WTC11 (cell line): Measurements from ENCODE around the gene LACTBL1. TPM values are rescaled to one million over a fixed set of nuclear protein-coding genes. Genes with fewer than 3 reads are reported as not detected.

ENCODE experiments used
- ATAC-seq: fragments of 200-7000 bp; cut with Tn5 transposase; 2 replicates; pipeline ENCODE4 v1.10.0; 2021; ENCODE audit warnings: mild to moderate bottlenecking, moderate library complexity
- CTCF ChIA-PET: fragments of 300-600 bp; sonication (Branson Sonifier 250); formaldehyde crosslinking; loops from one replicate; lab custom pipeline; 2021; ENCODE audit warnings: antibody characterized with exemption; lab: Charles Lee
- POLR2A ChIA-PET: fragments of 350-600 bp; sonication (Branson Sonifier 250); formaldehyde crosslinking; loops from one replicate; lab custom pipeline; 2021; ENCODE audit warnings: antibody characterized with exemption; lab: Charles Lee
- DNase-seq: peaks from one replicate; pipeline ENCODE4 v3.0.0; 2021; ENCODE audit warnings: low spot score
- H3K27ac Mint-ChIP-seq: 2 replicates; pipeline ENCODE4 v1.8.0; 2021; ENCODE audit warnings: mixed read lengths
- H3K27me3 Mint-ChIP-seq: 2 replicates; pipeline ENCODE4 v1.8.0; 2021; ENCODE audit warnings: low read depth, mild to moderate bottlenecking, moderate library complexity, mixed read lengths
- H3K36me3 Mint-ChIP-seq: 2 replicates; pipeline ENCODE4 v1.8.0; 2021; ENCODE audit warnings: mixed read lengths
- H3K4me1 Mint-ChIP-seq: 2 replicates; pipeline ENCODE4 v1.8.0; 2022; ENCODE audit warnings: mixed read lengths
- H3K4me3 Mint-ChIP-seq: 2 replicates; pipeline ENCODE4 v1.8.0; 2021; ENCODE audit warnings: mild to moderate bottlenecking, moderate library complexity, mixed read lengths
- H3K9me3 Mint-ChIP-seq: 2 replicates; pipeline ENCODE4 v1.8.0; 2021; ENCODE audit warnings: mixed read lengths
- ARID4B ChIP-seq: sonication (generic); formaldehyde crosslinking; IDR thresholded peaks from 2 replicates; pipeline ENCODE4 v1.8.0; 2023; ENCODE audit warnings: missing genetic modification reagents, mild to moderate bottlenecking, borderline replicate concordance
- CBFB ChIP-seq: sonication (generic); formaldehyde crosslinking; IDR thresholded peaks from 2 replicates; pipeline ENCODE4 v1.8.1; 2022; ENCODE audit warnings: mild to moderate bottlenecking, low read depth, missing genetic modification reagents
- CDX4 ChIP-seq: fragments of 250-450 bp; sonication (Bioruptor Pico); IDR thresholded peaks from 2 replicates; pipeline ENCODE4 v1.9.0; 2021; ENCODE audit warnings: moderate library complexity, mild to moderate bottlenecking, inconsistent platforms, borderline replicate concordance
- CREB1 ChIP-seq: sonication (generic); formaldehyde crosslinking; IDR thresholded peaks from 2 replicates; pipeline ENCODE4 v1.8.0; 2023; ENCODE audit warnings: mild to moderate bottlenecking, missing genetic modification reagents
- E2F1 ChIP-seq: sonication (generic); formaldehyde crosslinking; IDR thresholded peaks from 2 replicates; pipeline ENCODE4 v1.8.0; 2022; ENCODE audit warnings: mild to moderate bottlenecking, missing genetic modification reagents
- ESRRA ChIP-seq: sonication (generic); formaldehyde crosslinking; IDR thresholded peaks from 2 replicates; pipeline ENCODE4 v1.8.1; 2022; ENCODE audit warnings: mild to moderate bottlenecking, missing genetic modification reagents, borderline replicate concordance
- JAZF1 ChIP-seq: fragments of 250-450 bp; sonication (Bioruptor Pico); IDR thresholded peaks from 2 replicates; pipeline ENCODE4 v1.9.0; 2021; ENCODE audit warnings: moderate library complexity, mild to moderate bottlenecking, inconsistent platforms
- KAT7 ChIP-seq: sonication (generic); formaldehyde crosslinking; IDR thresholded peaks from 2 replicates; pipeline ENCODE4 v1.8.1; 2023; ENCODE audit warnings: missing genetic modification reagents, mild to moderate bottlenecking, borderline replicate concordance
- MAX ChIP-seq: sonication (generic); formaldehyde crosslinking; IDR thresholded peaks from 2 replicates; pipeline ENCODE4 v1.8.0; 2022; ENCODE audit warnings: mild to moderate bottlenecking, missing genetic modification reagents
- MXD4 ChIP-seq: fragments of 250-450 bp; sonication (Bioruptor Pico); IDR thresholded peaks from 2 replicates; pipeline ENCODE4 v1.8.0; 2021; ENCODE audit warnings: mild to moderate bottlenecking, moderate library complexity, borderline replicate concordance
- MYBL2 ChIP-seq: sonication (generic); formaldehyde crosslinking; IDR thresholded peaks from 2 replicates; pipeline ENCODE4 v1.8.1; 2023; ENCODE audit warnings: mild to moderate bottlenecking, moderate library complexity, missing genetic modification reagents
- NFATC4 ChIP-seq: fragments of 250-450 bp; sonication (Bioruptor Pico); IDR thresholded peaks from 2 replicates; pipeline ENCODE4 v1.9.0; 2021; ENCODE audit warnings: mild to moderate bottlenecking
- NFYB ChIP-seq: sonication (generic); formaldehyde crosslinking; conservative IDR thresholded peaks from 2 replicates; pipeline ENCODE4 v1.8.0; 2022; ENCODE audit warnings: low read depth, missing genetic modification reagents
- NR1H2 ChIP-seq: sonication (generic); formaldehyde crosslinking; IDR thresholded peaks from 2 replicates; pipeline ENCODE4 v1.9.0; 2021; ENCODE audit warnings: mild to moderate bottlenecking, moderate library complexity, missing genetic modification reagents
- STAT6 ChIP-seq: sonication (generic); formaldehyde crosslinking; conservative IDR thresholded peaks from 2 replicates; pipeline ENCODE4 v1.8.1; 2023; ENCODE audit warnings: mild to moderate bottlenecking, low read depth, missing genetic modification reagents, moderate library complexity
- ZMAT4 ChIP-seq: fragments of 250-450 bp; sonication (Bioruptor Pico); IDR thresholded peaks from 2 replicates; pipeline ENCODE4 v1.9.0; 2021; ENCODE audit warnings: mild to moderate bottlenecking
- ZNF219 ChIP-seq: sonication (generic); formaldehyde crosslinking; IDR thresholded peaks from 2 replicates; pipeline ENCODE4 v1.8.0; 2023; ENCODE audit warnings: missing genetic modification reagents, mild to moderate bottlenecking, borderline replicate concordance
- ZNF232 ChIP-seq: sonication (generic); formaldehyde crosslinking; IDR thresholded peaks from 2 replicates; pipeline ENCODE4 v1.8.0; 2022; ENCODE audit warnings: mild to moderate bottlenecking, missing genetic modification reagents
- ZNF281 ChIP-seq: sonication (generic); formaldehyde crosslinking; IDR thresholded peaks from 2 replicates; pipeline ENCODE4 v1.8.0; 2023; ENCODE audit warnings: mild to moderate bottlenecking, missing genetic modification reagents
- ZNF425 ChIP-seq: fragments of 250-450 bp; sonication (Bioruptor Pico); conservative IDR thresholded peaks from 2 replicates; pipeline ENCODE4 v1.9.0; 2021; ENCODE audit warnings: mild to moderate bottlenecking
- ZNF512 ChIP-seq: sonication (generic); formaldehyde crosslinking; IDR thresholded peaks from 2 replicates; pipeline ENCODE4 v1.8.1; 2022; ENCODE audit warnings: missing genetic modification reagents, borderline replicate concordance
- total RNA-seq: library from RNA; stranded (reverse); gene quantifications from 3 replicates; pipeline ENCODE4 v1.2.3, GENCODE V29; 2021

Gene LACTBL1
- total RNA-seq, 1 experiment from 2014 or later, result not detected

GRCh38 chr1:22952694-22953056 lies 20.0 kb downstream of the LACTBL1 start (continued):
- no peak for TF ChIP-seq ARID4B (CRISPR knock-in tag)
- TF ChIP-seq ZNF425 (CRISPR knock-in tag), result no peak
- no peak for TF ChIP-seq MAX (CRISPR knock-in tag)
- no peak for TF ChIP-seq ZNF512 (CRISPR knock-in tag)
- no peak for TF ChIP-seq MXD4
- TF ChIP-seq E2F1 (CRISPR knock-in tag), result no peak
- TF ChIP-seq MYBL2, result no peak

- Mint-ChIP-seq H3K36me3 (no peaks in the 10 kb centered on the region), H3K9me3 (peaks cover under 1% of the 10 kb centered on the region; the same call in 1 of the 2 replicates), H3K27me3 (peaks cover 50% of the 10 kb centered on the region), H3K27ac (no peak overlapping the region), H3K4me3 (no peak overlapping the region), H3K4me1 (no peaks in the 10 kb centered on the region)
- POLR2A ChIA-PET, result no interaction called here
- DNase-seq (no peak), ATAC-seq (no peak)
- CTCF ChIA-PET, result no interaction called here
- no peak for TF ChIP-seq CREB1
- no peak for TF ChIP-seq ZNF232
- no peak for TF ChIP-seq NFYB (CRISPR knock-in tag)
- TF ChIP-seq ZNF281 (CRISPR knock-in tag), result no peak
- TF ChIP-seq CDX4 (CRISPR knock-in tag), result no peak
- no peak for TF ChIP-seq JAZF1 (CRISPR knock-in tag)
- TF ChIP-seq ZNF219 (CRISPR knock-in tag), result no peak
- TF ChIP-seq NFATC4 (CRISPR knock-in tag), result no peak
- TF ChIP-seq CBFB, result no peak
- no peak for TF ChIP-seq NR1H2 (CRISPR knock-in tag)
- no peak for TF ChIP-seq ESRRA (CRISPR knock-in tag)
- no peak for TF ChIP-seq STAT6
- no peak for TF ChIP-seq KAT7
- TF ChIP-seq ZMAT4 (CRISPR knock-in tag), result no peak
These were observed 20.9 kb downstream of the LACTBL1 start for GRCh38 chr1:22951796-22952195.
